Fibroblast of villous mesenchyme (primary cell): Measurements from ENCODE around the gene RCAN2. TPM values are rescaled to one million over a fixed set of nuclear protein-coding genes. Genes with fewer than 3 reads are reported as not detected.
A peak's percentile ranks its signal among the peaks of the same experiment; 100 is the strongest.

ENCODE experiments used
- DNase-seq: peaks from one replicate; pipeline ENCODE4 v3.0.0-alpha.2; 2010; ENCODE audit warnings: low read depth
- H3K4me3 ChIP-seq: 2 replicates; pipeline ENCODE4 v1.5.1; 2011; ENCODE audit warnings: low read depth, mild to moderate bottlenecking, low read length
- CTCF ChIP-seq: IDR thresholded peaks from 2 replicates; pipeline ENCODE4 v1.5.1; 2012; ENCODE audit warnings: low read depth, mild to moderate bottlenecking, low read length; ENCODE audit not compliant: insufficient read depth
- total RNA-seq: library from RNA; depleted of rRNA; stranded (reverse); fragments of >200 nt; gene quantifications from 2 replicates; pipeline ENCODE4 v1.2.3, GENCODE V29; 2012

RCAN2 gene
- 1.7 and 1.9 TPM in 2 replicates for total RNA-seq

- peak; percentile 23 for DNase-seq
- no peak for TF ChIP-seq CTCF
- H3K4me3 ChIP-seq, result peak within 1 kb of the TSS; percentile 58
Measured at GRCh38 chr6:46491201-46491627, at the start of gene RCAN2. RCAN2 (minus strand) TSS chr6:46491449.

GRCh38 chr6:46539866-46540265 lies 48.6 kb upstream of the RCAN2 start:
- H3K4me3 ChIP-seq, result no peak overlapping the region
- no peak for TF ChIP-seq CTCF
- DNase-seq, result no peak

- peak; percentile 3 for DNase-seq
- no peak overlapping the region for H3K4me3 ChIP-seq
- TF ChIP-seq CTCF, result no peak
Measured at GRCh38 chr6:46538800-46539480, 47.7 kb upstream of the RCAN2 start.

- TF ChIP-seq CTCF, result no peak
- no peak overlapping the region for H3K4me3 ChIP-seq
- DNase-seq, result no peak
Measured at GRCh38 chr6:46530896-46531295, 39.6 kb upstream of the RCAN2 start.

GRCh38 chr6:46528961-46529750 lies 37.9 kb upstream of the RCAN2 start:
- no peak overlapping the region for H3K4me3 ChIP-seq
- no peak for TF ChIP-seq CTCF
- DNase-seq, result no peak

- no peak for TF ChIP-seq CTCF
- DNase-seq, result no peak
- no peak overlapping the region for H3K4me3 ChIP-seq
Measured at GRCh38 chr6:46526607-46527006, 35.4 kb upstream of the RCAN2 start.
